NCI-H1105 treated with DMSO at 0.1 percent for 48 hours (cell line): Measurements from ENCODE around the gene CYP2C9.

Experiments used
- DNase-seq: peaks from one replicate; lab custom pipeline; 2025; lab: John Stamatoyannopoulos, UW

Gene CYP2C9

GRCh38 chr10:95039281-95039680 lies 100.8 kb downstream of the CYP2C9 start:
- DNase-seq: no peak
